ENCODE measurements around the gene RANBP3. TPM values are rescaled to one million over a fixed set of nuclear protein-coding genes. Genes with fewer than 3 reads are reported as not detected.

Gene RANBP3
- total and polyA plus RNA-seq, 2 of the 8 experiments (the other 6 are each of a cell fraction or from before 2014, with no cell fraction given): 95.4 to 122 TPM

GRCh38 chr19:5960005-5961001 lies 17.6 kb downstream of the RANBP3 start (continued):
- no peak for TF ChIP-seq SIX5 (IDR thresholded peaks at IDR 0.05; ENCODE audit: low read depth, low read length)
- no peak for TF ChIP-seq EZH2 (IDR thresholded peaks at IDR 0.05; ENCODE audit: low read depth, low read length, severe bottlenecking)
- no peak for TF ChIP-seq TCF12 (IDR thresholded peaks at IDR 0.05; ENCODE audit: low read depth, low read length)
- TF ChIP-seq GABPA (IDR thresholded peaks at IDR 0.05; ENCODE audit: borderline replicate concordance, insufficient read depth, low read length): no peak
- no peak for TF ChIP-seq CTBP2 (IDR thresholded peaks at IDR 0.05; ENCODE audit: borderline replicate concordance, insufficient read depth, insufficient read length, low read length)
- no peak for TF ChIP-seq ZNF274 (IDR thresholded peaks at IDR 0.05; ENCODE audit: borderline replicate concordance, extremely low read depth, low read length)
- no peak for TF ChIP-seq RFX5 (IDR thresholded peaks at IDR 0.05; ENCODE audit: borderline replicate concordance, low read depth, low read length)
- no peak for TF ChIP-seq YY1 (IDR thresholded peaks at IDR 0.05; ENCODE audit: low read depth, low read length)
- no peak for TF ChIP-seq SIRT6 (IDR thresholded peaks at IDR 0.05; ENCODE audit: low read length)
- no peak for TF ChIP-seq POU5F1 (IDR thresholded peaks at IDR 0.05; ENCODE audit: low read depth, low read length)
- no peak for TF ChIP-seq TBP (IDR thresholded peaks at IDR 0.05; ENCODE audit: low read depth, low read length)

Data from H1 (cell line).